ENCODE measurements around the gene ZNF333.
"Not testable (repeated sequence)": the region's sequence is repeated elsewhere in the genome, so short reads cannot be mapped to it uniquely, and the experiment has no call there.

Gene ZNF333

DNA sequence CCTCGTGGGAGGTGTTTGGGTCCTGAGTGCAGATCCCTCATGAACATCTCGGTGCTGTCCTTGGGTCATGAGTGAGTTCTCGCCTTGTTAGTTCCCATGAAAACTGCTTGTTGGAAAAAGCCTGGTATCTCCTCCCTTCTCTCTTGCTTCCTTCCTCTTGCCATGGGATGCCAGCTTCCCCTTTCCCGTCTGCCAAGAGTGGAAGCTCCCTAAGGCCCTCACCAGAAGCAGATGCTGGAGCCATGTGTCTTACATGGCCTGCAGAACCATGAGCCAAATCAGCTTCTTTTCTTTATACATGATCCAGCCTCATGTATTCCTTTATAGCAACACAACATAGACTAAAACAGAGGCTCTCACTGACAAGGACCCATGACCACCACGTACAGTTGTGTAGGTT, 80.3 kb downstream of the ZNF333 start:
- no peak for DNase-seq

DNA sequence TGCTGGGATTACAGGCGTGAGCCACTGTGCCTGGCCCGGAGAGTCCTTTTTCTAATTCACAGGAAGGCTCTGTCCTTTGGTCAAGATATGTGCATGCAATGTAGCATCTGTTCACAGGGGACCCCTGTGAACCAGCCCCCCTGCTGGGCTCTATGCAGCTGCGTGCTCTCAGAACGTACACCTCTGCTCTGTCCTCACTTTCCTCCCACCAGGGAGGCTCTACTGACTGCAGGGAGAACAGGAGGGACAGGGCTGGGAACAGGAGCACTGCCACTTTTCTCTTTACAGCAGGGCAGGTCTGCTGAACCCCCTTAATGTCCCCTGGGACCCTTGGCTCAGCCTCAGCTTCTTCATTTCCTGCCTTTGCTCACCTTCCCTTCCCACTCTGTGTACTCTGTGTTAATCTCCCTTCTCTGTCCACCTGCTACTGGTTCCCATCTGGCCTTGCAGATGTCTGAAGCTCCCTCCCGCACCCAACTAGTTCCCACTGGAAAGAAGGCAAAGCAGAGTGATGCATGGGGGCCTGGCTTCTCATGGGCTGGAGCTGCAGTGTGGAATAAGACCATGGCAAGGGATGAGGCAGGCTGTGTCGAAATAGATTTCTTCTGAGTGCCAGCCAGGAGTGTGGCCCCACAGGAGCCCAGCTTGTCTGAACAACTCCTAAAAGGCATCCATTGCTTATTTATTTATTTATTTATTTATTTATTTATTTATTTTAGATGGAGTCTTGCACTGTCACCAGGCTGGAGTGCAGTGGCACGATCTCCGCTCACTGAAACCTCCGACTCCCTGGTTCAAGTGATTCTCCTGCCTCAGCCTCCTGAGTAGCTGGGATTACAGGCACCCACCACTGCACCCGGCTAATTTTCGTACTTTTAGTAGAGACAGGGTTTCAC, 81.3 kb downstream of the ZNF333 start:
- no peak for DNase-seq

DNA sequence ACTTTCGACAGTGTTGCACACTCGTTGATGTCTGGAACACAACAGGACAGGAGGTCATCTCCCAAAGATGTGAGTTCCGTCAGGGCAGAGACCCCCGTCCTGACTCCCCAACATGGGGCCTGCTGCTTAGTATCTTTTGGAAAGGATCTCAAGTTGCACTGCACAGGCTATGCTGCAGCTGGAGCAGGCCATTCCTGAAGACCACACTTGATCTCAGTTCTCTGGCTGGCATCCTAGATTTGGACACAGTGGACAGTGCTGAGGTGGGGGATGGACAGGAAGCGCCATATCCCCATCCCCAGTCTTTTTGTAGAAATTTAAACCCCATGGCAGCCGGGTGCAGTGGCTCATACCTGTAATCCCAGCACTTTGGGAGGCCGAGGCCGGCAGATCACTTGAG, 82.6 kb downstream of the ZNF333 start:
- DNase-seq = no peak

DNA sequence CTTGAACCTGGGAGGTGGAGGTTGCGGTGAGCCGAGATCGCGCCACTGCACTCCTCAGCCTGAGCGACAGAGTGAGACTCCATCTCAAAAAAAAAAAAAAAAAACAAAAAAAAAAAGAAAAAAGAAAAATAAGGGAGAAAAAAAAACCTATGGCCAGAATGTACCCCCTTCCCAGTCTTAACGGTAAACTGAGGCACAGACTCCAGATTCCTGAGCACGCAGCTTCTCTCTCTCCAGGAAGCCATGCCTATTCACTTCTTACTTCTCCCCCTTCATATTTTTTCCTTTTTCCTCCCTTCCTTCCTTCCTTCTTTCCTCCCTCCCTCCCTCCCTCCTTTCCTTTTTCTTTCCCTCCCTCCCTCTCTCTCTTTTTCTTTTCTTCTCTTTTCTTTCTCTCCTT, 83.1 kb downstream of the ZNF333 start:
- no peak for DNase-seq

DNA sequence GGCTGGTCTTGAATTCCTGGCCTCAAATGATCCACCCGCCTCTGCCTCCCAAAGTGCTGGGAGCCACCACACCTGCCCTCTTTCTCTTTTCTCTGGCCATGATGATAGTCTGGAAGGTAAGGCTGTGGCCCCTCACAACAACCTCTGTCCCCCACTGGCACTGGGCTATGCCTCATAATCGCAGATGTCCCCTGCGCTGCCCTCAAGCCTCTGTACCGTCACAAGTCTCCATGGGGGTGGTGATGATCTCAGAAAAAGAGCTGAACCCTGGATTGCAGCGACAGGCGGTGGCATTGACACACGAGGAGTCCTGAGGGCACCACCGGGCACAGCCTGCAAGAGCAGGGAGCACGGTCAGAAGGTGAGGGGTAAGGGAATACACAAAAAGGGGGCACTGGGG, 83.9 kb downstream of the ZNF333 start:
- not testable (repeated sequence) for DNase-seq

DNA sequence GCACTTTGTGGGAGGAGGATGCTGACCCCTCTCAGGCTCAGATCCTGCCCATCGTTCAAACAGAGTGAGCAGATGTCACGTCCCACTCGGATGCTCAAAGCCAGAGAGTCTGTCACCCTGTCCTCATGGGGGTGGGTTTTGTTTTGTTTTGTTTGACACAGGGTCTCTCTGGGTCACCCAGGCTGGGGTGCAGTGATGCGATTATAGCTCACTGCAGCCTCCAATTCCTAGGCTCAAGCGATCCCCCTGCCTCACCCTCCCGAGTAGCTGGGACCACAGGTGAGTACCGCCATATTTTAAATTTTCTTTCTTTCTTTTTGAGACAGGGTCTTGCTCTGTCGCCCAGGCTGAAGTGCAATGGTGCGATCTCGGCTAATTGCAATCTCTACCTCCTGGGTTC, 84.5 kb downstream of the ZNF333 start:
- DNase-seq = no peak

DNA sequence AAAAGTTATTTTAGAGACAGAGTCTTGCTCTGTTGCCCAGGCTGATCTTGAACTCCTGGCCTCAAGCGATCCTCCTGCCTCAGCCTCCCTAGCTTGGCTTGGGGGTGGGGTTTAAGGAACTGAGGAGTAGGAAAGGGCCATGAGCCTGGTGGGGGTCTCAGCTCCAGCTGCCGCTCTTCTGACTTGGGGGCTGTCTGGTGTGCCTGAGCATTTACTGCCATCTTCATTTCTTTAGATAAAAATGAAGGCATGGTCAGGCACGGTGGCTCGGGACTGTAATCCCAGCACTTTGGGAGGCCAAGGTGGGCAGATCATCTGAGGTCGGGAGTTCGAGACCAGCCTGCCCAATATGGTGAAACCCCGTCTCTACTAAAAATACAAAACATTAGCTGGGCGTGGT, 85.5 kb downstream of the ZNF333 start:
- not testable (repeated sequence) for DNase-seq

DNA sequence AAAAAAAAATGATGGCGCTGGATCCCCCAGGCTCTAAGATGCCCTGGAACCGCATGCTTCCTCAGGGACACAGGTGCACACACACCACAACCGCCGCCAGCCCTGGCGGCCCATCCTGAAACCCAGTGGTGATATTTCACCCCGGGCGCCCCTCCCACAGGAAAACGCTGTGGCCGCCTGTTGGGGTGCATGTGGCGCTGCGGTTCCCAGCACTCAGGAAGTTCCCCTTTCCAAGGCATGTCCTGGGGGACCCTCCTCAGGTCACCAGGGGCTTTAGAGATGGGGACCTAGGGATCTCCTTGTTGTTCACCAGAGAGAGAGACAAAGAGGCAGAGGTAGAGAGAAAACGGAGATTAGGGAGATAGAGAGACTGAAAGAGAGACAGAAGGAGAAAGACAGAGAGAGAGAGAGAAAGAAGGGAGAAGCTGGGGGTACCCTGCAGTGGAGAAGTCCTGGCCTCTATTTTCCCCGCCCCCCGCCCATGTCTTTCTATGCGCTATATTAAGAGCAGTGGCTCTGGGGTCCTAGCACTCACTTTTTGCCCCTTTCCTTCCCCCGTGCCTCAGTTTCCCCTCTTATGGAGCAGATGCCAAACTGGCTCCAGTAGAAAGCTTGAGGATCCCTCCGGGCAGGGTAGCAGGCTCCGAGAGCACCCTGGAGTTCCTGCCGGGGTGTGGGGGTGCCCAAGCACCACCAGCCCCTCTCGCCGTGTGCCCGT, 86.2 kb downstream of the ZNF333 start:
- DNase-seq = no peak

DNA sequence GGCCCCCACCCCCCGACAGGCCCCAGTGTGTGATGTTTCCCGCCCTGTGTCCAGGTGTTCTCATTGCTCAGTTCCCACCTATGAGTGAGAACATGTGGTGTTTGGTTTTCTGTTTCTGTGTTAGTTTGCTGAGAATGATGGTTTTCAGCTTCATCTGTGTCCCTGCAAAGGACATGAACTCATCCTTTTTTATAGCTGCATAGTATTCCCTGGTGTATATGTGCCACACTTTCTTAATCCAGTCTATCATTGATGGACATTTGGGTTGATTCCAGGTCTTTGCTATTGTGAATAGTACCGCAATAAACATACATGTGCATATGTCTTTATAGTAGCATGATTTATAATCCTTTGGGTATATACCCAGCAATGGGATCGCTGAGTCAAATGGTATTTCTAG, 87.8 kb downstream of the ZNF333 start:
- DNase-seq = not testable (repeated sequence)

DNA sequence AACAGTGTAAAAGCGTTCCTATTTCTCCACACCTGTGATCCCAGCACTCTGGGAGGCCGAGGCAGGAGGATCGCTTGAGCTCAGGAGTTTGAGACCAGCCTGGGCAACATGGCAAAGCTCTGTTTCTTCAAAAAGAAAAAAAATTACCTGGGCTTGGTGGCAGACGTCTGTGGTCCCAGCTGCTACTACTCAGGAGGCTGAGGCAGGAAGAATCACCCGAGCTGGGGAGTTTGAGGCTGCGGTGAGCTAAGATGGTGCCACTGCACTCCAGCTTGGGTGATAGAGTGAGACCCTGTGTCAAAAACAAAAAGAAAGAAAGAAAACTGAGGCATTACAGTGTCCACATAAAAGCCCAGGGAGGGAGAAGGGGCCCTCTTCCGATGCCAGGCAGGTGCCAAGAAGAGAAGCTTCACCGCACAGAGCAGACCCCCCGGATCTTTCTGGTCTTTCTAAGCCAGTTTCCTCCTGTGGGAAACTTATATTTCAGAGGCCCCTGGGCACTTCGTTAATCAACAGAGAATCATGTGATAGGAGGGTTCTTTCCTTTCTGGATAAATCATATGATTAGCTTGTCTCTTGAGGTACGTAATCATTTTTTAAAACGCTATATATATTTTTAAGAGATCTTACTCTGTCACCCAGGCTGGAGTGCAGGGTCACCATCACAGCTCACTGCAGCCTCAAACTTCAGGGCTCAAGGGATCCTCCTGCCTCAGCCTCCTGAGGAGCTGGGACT, 88.4 kb downstream of the ZNF333 start, which contains the start of gene ADGRE2:
ADGRE2 (minus strand) TSS at position 451 of the 736 bp plus-strand sequence. CDS start 1,804 bp downstream, outside the sequence.
- not testable (repeated sequence) for DNase-seq

DNA sequence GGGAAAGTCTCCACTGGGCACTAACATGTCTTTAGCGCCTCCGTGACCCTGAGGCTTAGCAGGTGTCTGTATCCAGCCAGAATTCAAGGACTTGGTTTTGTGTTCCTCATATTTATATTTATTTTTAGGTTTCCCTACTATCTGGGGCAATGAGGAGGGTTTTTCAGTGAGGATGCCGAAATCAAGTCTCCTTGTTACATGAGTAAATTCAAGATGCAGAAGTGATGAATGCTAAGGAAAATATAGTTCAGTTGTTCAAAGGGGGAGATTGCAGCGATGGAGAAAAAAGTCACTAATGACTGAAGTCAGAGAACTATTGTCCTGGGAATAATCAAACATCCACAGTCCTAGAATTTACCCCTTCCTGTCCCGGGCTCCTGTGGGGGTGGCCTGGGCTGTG, 89.3 kb downstream of the ZNF333 start:
- DNase-seq = no peak

DNA sequence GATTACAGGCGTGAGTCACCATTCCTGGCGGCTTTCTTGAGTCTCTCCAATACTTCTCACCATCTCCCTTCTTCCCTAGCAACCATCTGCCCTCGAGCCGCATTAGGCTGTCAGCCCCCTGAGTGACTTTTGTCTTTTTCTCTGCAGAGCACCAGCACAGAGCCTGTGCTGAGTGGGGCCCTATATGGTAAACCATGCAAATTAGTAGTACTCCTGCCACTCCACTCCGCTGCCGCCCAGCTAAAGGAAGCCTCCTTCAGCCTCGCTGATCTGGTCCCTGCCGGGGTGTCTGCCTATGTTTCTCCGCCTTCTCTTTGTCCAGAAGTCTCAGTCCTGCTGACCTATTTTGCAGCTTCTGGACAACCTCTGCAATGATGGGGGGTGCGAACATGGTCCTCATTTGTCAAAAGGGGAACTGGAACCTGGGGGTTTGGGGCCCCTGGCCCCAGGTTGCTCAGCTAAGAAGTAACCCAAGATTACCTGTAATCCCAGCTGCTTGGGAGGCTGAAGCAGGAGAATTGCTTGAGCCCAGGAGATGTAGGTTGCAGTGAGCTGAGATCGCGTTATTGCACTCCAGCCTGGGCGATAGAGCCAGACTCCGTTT, 90.9 kb downstream of the ZNF333 start:
- DNase-seq = not testable (repeated sequence)

DNA sequence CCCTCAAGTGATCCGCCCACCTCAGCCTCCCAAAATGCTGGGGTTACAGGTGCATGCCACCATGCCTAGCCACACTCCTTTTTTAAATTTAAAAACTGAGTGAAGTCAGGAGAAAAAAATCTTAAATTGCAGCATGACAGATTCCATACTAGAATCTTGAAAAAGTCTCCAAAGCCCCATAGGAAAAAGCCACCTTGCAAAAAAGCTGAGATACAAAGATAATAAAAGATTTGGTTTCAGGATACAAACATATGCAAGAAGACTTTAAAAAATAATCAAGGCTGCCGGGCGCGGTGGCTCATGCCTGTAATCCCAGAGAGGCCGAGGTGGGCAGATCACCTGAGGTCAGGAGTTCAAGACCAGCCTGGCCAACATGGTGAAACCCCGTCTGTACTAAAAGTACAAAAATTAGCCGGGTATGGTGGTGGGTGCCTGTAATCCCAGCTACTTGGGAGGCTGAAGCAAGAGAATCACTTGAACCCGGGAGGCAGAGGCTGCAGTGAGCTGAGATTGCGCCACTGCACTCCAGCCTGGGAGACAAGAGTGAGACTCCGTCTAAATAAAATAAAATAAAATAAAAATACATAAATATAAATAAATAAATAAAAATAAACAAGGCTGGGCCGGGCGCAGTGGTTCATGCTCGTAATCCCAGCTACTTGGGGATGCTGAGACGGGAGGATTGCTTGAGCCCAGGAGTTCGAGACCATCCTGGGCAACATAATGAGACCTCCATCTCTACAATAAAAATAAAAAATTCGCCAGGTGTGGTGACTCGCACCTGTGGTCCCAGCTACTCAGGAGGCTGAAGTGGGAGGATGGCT, 92.1 kb downstream of the ZNF333 start:
- not testable (repeated sequence) for DNase-seq

DNA sequence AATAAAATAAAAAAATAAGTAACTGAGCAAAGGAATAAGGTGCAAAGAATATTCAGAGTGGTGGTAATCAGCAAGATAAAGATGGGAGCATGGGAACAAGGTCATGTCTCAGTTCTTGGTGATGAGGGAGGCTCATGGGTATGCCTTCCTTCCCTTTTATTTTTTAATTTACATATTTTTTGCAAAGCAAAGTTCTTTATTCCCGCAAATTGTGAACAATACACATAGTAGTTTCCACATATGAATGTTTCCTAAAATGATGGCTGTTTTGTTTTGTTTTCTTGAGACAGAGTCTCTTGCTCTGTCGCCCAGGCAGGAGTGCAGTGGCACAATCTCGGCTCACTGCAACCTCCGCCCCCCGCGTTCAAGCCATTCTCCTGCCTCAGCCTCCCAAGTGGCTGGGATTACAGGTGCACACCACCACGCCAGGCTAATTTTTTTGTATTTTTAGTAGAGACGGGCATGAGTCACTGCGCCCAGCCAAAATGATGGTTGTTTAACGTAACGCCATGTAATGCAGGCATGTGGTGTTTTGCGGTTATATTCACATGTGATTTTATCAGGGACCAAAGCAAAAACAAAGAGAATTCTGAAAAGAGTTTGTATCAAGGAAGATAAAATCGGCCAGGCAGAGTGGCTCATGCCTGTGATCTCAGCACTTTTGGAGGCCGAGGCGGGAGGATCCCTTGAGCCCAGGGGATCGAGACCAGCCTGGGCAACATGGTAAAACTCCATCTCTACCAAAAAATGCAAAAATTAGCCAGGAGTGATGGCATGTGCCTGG, 93.0 kb downstream of the ZNF333 start:
- DNase-seq = no peak
